Frontal cortex (tissue), 4 donors: ENCODE results near the gene CCDC50. TPM values are rescaled to one million over a fixed set of nuclear protein-coding genes. Genes with fewer than 3 reads are reported as not detected.

Experiments used
- DNase-seq, 2 donors: peaks; one replicate each; pipeline ENCODE4 v3.0.0; 2012; ENCODE audit warnings: low spot score in 2 of 2
- FAIRE-seq: peaks from 2 replicates; lab custom pipeline; 2012; peaks lifted over from hg19 to GRCh38; lab: Jason Lieb, UNC
- total RNA-seq: library from RNA; depleted of rRNA; stranded (reverse); fragments of >200 nt; gene quantifications from one replicate; pipeline ENCODE4 v1.2.3, GENCODE V29; 2014
- donor health status: control.
- donor health status: control.
- donor health status: control.

The CCDC50 gene, protein sequence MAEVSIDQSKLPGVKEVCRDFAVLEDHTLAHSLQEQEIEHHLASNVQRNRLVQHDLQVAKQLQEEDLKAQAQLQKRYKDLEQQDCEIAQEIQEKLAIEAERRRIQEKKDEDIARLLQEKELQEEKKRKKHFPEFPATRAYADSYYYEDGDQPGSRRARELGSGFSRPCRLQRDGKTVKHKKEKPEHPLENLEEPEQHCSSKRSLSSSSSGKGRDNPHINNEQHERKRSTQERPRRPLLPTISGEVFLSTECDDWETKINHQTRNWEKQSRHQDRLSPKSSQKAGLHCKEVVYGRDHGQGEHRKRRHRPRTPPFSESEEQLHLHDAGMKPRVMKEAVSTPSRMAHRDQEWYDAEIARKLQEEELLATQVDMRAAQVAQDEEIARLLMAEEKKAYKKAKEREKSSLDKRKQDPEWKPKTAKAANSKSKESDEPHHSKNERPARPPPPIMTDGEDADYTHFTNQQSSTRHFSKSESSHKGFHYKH
- 83.2 TPM for total RNA-seq

DNA sequence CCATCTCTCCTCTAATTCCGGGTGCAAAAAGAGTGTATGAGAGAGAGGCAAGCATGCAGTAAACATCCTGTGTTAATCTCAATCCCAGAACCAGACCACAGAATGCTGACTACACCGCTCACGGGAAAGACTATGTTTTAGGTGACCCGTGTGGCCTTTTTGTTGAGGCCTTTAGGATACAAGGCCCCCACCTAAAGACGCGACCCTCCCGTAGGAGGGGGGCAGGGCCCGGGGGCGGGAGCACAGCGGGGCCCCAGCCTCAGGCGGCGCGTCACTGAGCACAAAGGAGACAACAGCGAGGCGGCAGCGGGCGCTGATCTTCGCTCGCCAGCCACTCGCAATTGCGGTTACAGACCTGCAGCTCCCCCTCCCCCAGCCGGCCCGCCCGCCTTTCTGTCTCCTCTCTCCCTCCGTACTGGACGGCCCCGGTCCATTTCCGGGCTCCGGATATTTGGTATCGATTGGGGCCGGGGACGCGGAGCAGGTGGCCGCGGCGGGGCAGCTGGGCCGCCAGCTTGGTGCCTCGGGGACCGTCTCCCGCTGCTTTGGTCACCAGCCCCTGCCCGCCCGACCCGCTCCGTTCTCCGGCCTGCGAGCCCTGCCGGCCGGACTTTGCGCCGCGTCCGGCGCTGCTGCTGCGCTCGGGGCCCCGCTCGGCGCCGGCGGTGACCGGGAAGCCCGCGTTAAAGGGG is at the start of gene CCDC50:
Gene CCDC50, plus strand, starts transcription at position 433 of the 692 bp plus-strand sequence. CDS start 281 bp downstream, outside the sequence.
- FAIRE-seq (no peak), DNase-seq (peak; percentile 75 to 78)

DNA sequence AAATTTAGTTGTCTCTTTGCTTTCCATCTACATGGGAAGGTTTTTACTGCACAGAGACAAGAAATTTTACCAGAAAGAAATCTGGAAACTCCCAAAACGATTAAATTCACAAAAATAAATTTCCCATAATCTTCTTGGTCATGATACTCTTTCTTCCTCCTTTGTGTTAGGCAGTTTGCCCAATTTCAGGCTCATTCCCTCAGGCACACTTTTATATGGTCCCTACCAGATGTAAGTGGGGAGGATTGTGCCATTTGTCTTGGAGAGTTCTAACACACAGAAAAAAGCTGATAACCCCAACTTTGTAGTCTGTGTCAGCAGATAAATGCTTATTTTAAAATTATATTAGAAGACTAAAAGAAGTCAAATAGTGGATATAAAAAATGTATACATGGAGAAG is 49.1 kb upstream of the CCDC50 start:
- DNase-seq (no peak), FAIRE-seq (no peak)

DNA sequence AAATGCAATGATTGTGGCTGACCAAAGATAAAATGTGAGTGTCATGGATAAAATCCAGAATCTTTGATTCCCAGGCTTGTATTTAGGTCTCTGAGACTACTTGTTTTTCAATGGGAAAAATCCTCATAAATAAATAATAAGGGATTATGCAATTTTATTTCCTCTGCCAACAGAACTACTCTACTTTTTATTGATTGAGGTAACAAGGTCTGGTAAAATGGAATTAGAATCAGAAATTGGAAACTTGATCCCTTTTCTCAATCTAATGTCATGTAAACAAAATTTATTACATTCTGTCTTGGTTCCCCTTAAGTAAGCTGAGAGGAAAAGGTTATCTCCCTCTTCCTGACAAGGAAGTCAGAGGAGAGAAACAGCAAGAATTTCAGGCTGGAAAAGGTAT is 48.3 kb upstream of the CCDC50 start:
- FAIRE-seq: no peak

DNA sequence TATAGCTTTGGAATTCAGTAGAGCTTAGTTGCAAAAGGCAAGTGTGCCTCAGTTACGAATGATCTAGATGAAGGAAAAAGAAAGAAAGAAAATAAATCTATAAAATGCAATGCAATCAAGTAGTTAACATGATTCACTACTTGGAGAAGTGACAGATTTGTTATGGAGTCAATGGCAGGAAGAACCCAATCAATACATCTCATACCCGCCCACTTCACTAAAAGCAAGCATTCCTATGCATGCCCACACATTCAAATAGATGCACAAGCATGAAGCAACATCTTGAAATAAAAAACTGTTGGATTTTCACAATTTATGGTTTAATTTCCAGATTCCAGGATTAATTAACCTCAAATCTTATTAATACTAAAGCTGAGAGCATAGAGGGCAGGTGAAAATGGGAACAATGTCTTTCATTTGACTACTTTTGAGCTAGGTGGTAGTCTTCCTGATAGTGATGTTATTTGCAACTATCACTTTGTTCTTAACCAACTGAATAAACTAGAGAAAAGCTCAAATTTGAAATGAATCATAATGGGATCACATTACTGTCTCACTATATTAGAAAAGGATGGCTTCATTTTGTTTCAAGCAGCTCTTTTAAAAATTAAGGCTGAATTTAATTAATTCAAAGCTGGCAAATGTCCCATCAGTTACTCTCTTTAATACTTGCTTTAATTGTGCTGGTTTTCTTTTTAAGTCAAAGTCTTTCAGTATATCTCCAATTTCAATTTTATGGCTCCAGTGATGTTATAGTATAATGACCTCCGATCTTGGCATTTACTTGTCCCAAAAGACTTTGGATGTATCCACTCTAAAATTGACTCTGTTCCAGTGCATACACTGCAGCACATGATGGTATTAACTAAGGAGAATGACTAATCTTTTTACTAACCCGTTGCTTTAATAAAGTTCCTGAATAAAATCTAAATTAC is 46.7 kb upstream of the CCDC50 start:
- FAIRE-seq (no peak), DNase-seq (no peak)

More for the DNA sequence above, 48.3 kb upstream of the CCDC50 start:
- no peak for DNase-seq

DNA sequence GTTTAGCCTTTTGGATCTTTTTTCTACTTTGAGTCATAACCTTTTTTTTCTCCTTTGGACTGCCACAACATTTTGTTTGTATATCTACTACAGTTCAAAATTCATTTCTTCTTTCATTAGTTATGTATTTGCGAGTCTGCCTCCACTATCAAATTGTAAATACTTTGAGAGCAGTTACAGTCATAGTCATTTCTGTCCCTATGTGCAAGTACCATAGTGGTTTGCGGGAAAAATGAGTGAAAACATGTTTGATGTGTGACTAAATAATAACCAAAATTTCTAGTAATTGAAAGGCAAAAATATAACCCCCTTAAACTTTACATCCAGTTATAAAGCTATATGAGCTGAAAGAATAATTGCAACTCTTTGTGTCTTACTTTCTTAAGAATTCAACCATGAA is 45.8 kb upstream of the CCDC50 start:
- no peak for FAIRE-seq
- DNase-seq: no peak

DNA sequence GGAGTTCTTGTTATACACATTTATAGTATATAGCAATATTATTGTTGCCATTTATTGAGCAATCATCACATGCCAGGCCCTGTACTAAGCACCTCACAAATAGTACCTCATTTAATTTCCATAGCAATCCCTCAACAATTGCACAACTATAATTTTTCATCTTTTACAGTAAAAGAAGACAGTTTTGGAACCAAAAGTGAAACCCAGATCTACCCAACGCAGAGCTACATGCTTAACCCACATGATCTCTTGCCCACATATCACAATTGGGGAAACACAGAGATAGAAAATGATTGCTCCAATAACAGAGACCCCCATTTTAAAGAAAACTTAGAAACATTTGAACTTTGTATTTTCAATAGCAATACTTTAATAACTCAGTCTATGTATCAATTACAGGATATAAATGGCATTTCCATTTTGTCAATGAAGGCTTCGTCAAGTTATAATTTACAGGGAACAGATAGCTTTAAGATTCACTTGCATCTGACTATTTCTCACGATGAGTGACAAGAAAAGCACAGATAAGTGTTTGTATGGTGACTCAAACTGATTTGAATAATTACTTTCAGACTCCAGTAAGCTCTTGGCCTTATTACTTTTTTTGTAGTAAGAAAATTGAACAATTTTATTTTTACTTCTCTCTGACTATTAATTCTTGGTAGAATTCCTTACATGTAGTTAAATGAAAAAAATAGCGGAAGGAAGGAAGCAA is 38.7 kb upstream of the CCDC50 start:
- FAIRE-seq (no peak), DNase-seq (no peak)

DNA sequence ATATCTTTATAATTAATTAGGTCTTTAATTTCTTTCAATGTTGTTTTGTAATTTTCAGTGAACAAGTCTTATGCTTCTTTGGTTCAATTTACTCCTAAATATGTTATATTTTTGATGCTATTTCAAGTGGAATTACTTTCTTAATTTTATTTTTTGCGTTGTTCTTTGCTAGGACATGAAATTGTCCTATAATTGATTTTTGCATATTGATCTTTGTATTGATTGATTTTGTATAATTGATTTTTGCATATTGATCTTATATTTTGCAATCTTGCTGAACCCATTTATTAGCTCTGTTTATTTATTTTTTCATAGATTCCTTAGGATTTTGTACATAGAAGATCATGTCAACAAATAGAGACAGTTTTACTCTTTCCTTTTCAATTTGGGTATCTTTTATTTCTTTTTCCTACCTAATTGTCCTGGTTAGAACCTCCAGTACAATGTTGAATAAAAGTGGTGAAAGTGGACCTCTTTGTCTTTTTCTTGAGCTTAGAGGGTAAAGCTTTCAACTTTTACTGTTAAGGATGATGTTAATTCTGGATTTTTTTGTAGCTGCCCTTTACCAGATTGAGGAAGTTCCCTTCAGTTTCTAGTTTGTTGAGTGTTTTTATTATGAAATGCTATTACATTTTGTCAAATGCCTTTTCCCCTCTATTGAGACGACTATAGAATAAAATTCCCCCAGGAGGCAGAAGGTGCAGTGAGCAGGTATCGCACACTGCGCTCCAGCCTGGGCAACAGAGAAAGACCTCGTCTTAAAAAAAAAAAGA is 36.8 kb upstream of the CCDC50 start:
- DNase-seq: no peak
- no peak for FAIRE-seq

DNA sequence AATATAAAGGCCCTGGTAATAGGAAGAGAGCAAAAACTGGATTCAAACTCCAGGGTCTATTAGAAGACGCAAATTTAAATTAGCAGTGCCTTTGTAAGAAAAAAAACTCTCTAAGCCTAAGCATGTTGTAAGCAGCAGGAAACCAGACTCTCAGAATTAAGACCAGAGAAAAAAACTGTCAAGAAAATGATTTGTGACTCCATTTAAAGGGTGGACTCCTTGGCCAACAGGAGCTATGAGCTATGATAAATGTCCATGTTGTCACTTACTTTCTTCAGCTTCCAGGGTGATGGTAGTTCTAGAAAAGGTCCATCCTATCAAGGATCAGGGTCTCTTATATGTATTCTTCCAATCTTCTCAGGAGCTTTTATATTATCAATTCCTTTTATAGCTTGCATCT is 34.9 kb upstream of the CCDC50 start:
- no peak for FAIRE-seq

DNA sequence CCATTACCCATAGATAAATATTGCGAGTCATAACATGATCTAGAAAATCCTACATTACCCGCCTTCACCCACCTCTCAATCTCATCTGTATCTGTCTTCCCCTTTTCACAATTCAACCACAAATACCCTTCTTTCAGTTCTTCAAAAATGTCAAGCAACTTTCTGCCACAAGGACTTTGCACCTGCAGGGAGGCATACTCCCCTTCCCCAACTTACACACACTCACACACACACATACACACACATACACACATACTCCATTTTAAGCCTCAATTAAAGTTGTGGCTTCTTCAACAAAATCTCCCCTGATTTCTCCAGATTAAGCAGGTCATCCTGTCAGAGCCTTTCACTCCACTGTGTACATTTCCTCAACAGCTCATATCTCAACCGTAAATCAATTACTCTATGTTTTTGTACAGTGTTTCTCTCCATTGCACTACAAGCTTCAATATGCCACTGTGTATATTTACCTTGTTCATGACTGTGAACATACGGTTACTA is 33.1 kb upstream of the CCDC50 start:
- DNase-seq (no peak), FAIRE-seq (no peak)

More for the DNA sequence above, 34.9 kb upstream of the CCDC50 start:
- no peak for DNase-seq

DNA sequence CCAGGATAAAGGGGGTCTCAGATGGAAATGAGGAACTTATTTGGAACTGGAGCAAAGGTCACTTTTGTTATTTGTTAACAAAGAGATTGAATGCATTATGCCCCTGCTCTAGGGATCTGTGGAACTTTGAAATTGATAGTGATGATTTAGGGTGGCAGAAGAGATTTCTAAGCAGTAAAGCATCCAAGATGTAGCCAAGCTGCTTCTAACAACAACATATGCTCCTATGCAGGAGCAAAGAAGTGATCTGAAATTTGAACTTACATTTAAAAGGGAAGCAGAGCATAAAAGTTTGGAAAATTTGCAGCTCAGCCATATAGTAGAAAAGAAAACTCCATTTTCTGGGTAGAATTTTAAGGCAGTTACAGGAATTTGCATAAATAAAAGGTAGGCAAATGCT is 30.3 kb upstream of the CCDC50 start:
- no peak for FAIRE-seq
- no peak for DNase-seq

DNA sequence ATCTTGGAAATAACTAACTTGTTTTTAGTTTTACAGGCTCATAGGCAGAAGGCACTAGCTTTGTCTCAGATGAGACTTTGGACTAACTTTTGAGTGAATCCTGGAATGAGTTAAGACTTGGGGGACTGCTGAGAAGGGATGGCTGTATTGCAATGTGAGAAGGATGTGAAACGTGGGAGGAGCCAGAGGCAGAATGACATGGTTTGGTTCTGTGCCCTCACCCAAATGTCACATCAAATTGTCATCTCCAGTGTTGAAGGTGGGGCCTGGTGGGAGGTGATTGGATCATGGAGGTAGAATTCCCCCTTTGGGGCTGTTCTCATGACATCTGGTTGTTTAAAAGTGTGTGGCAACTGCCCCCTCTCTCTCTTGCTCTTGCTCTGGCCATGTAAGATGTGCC is 28.8 kb upstream of the CCDC50 start:
- FAIRE-seq (no peak), DNase-seq (no peak)

DNA sequence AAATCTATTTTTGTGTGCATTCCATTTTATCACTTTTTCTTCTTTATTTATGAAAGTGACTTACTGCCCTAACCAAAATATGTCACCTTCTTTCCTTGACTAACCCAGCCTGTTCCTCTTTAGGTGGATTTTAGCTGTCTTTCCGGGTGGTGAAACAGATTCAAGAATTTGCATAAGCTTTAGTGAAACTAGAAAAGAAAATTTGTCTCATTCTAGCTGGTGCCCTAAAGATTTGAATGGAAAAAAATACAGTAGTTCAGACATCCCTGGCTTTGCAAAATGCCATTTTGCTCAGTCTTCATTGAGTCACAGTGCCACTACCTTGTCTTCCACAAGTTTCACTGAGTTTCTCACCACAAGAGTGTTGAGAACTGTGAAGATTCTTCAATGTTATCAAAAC is 28.2 kb upstream of the CCDC50 start:
- FAIRE-seq: no peak
- no peak for DNase-seq

DNA sequence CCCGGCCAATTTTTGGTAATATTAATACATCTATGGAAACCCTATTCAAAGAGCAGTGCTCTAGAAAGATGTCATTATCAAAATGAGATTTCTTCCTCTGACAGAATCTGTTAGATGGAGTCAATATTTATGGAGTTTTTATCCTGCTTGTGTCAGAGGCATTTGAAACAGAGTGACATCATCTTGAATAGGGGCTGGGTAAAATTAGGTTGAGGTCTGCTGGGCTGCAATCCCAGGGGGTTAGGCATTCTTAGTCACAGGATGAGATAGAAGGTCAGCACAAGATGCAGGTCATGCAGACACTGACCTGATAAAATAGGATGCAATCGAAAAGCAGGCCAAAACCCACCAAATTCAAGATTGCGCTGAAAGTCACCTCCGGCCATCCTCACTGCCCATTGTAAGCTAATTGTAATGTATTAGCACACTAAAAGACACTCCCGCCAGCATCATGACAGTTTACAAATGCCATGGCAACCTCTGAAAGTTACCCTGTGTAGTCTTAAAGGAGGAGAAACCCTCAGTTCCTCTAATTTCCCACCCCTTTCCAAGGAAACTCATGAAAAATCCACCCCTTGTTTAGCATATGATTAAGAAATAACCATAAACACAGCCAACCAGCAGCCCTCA is 27.3 kb upstream of the CCDC50 start:
- no peak for FAIRE-seq
- DNase-seq: no peak

DNA sequence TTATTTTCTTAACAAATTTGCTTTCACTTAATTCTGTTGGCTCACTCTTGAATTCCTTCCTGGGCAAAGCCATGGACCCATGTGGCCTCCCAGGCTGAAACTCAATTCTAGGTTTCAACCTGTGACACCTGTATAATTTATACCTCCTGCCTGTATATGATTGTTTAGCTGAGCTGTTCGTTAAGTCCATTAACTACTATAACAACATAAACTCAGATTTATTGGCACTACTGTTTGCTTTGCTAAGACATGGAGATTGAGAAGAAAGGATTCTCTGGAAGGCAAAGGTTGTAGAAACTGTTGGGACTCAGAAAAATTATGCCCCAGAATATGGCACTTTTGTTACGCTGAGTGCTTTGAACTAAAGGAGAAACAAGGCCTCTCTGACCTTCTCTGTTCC is 26.7 kb upstream of the CCDC50 start:
- DNase-seq: no peak
- FAIRE-seq: no peak

DNA sequence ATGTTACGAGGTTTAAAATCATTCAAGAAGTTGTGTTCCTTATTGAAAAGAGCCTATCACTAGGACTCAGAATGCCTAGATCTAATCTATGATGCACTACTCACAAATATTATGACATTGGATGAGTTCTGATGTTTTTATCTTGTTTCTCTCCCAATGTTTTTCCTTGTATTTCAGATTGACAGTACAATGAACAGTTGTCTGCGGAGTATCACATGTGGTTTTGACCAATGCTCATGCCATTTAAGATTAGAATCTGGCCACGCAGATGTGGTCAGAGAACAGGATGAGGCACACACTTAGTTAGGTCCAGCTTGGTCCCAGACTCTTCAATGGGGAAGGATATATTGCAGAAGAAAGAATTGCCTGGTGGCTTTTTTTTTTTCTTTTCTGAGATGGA is 25.6 kb upstream of the CCDC50 start:
- FAIRE-seq (no peak), DNase-seq (no peak)

DNA sequence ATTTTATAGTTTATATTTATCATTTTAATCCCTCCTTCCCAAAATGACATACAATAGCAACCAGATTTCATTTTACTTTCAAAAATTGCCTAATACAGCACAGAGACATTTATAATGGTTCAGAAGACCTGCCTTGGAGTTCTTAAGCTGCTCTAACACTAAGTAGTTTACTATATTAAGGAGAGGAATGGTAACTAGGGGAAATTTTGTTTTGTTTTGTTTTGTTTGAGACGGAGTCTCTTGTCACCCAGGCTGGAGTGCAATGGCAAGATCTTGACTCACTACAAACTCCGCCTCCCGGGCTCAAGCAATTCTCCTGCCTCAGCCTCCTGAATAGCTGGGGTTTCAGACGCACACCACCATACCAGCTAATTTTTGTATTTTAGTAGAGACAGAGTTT is 22.8 kb upstream of the CCDC50 start:
- no peak for FAIRE-seq
- DNase-seq: no peak

DNA sequence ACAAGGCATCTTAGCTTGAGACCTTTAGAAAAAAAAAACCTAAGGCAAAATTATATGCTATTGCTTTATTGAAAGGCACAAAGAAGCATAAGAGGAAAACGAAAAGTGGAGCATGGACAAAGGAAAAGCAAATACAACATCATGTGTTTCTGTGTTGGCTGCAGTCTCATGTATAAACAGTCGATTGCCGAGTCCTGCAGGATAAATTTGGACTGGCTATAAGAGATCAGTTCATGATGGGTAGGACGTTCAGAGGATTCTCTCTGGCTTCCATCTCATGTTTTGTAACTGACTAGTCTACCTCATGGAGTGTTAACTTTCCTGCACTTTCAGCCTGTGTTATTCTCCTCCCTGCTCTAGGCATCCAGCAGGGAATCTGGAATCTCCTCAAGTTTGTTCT is 21.9 kb upstream of the CCDC50 start:
- FAIRE-seq (no peak), DNase-seq (no peak)

DNA sequence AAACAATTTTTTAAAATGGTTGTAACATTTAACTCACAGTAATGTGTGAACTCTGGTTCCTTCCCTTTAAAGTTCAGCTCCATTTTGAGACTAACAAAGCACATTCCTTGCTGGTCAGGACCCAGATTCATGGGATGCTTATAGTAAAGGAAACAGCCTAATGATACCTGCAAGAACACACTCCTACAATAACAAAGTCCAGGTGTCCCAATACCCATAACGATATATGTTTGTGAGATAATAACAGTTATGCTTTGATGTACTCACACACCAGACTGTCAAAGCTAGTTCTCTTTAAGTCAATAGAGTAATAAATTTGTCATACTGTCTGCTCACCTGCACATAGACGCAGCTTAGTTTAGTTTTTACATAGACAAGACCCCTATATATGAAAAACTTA is 15.9 kb upstream of the CCDC50 start:
- DNase-seq (no peak), FAIRE-seq (no peak)
